Measurements from ENCODE around the gene LRP1B. TPM values are rescaled to one million over a fixed set of nuclear protein-coding genes. Genes with fewer than 3 reads are reported as not detected.

LRP1B gene
- total and polyA plus RNA-seq, 2 donors (not counting 1 experiment from before 2014, with no cell fraction given) = not detected

DNA sequence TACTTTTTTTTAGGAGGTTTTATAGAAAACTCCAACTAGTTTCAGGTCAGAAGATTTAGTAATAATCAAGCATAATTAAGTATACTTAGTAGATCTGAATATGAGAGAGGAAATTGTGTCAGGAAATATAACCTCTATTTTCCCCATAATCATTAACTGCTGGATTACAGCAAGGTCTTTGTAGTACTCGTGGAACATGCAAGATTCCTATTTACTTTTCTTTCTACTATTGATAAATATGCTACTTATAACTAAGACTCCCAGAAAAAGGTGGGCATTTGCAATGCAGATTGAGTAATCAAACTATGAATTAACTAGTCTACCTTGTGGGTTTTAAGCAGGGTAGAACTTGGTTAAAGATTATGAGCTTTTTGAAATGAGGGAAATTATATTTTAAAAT, 570.1 kb downstream of the LRP1B start:
- TF ChIP-seq EZH2 (IDR thresholded peaks at IDR 0.05; ENCODE audit: borderline replicate concordance, insufficient read depth, low read depth, low read length, poor library complexity, severe bottlenecking) = no peak
- TF ChIP-seq CTCF (IDR thresholded peaks at IDR 0.05) = no peak
- no CpG with 5 or more reads among the region's 1 CpG for WGBS (ENCODE audit: insufficient coverage)
- H3K4me1 ChIP-seq (ENCODE audit: control insufficient read depth in 2 of 2, insufficient read depth in 2 of 2, low read length in 2 of 2) = no peaks in the 10 kb centered on the region
- H3K9ac ChIP-seq (ENCODE audit: low read length) = no peak overlapping the region
- no peaks in the 10 kb centered on the region for H4K20me1 ChIP-seq (ENCODE audit: control insufficient read depth, insufficient read depth, low read length, poor library complexity, severe bottlenecking)
- ChIA-PET POLR2A (no interaction called here), CTCF (no interaction called here)
- H3K9me3 ChIP-seq (ENCODE audit: control extremely low read depth in 1 of 3, control insufficient read depth in 2 of 3, insufficient read depth in 1 of 3, low read length in 2 of 3) = no peaks in the 10 kb centered on the region
- no peak overlapping the region for H2AFZ ChIP-seq (ENCODE audit: insufficient read depth, low read depth, low read length, poor library complexity, severe bottlenecking)
- DNase-seq (no peak), ATAC-seq (ENCODE audit: low read depth) (no peak)
- H3K36me3 ChIP-seq (replicated peaks in 1 of 2; ENCODE audit: control extremely low read depth in 1 of 2, control insufficient read depth in 1 of 2, extremely low read depth in 1 of 2, insufficient read depth in 2 of 2, low read length in 1 of 2) = no peaks in the 10 kb centered on the region
- H3K4me1 Mint-ChIP-seq = no peaks in the 10 kb centered on the region
- no peaks in the 10 kb centered on the region for H3K27me3 ChIP-seq (replicated peaks in 1 of 4; ENCODE audit: control extremely low read depth in 1 of 4, control insufficient read depth in 3 of 4, insufficient read depth in 4 of 4, low read length in 3 of 4)
- intact Hi-C loops (cut with micrococcal nuclease) = no loop called here
- no peak overlapping the region for H3K4me3 ChIP-seq (ENCODE audit: control extremely low read depth in 1 of 5, extremely low read depth in 1 of 5, insufficient read depth in 1 of 5, low read depth in 2 of 5, low read length in 4 of 5)
- no peaks in the 10 kb centered on the region for H3K27me3 Mint-ChIP-seq
- H3K9me3 Mint-ChIP-seq (ENCODE audit: insufficient read depth) = no peaks in the 10 kb centered on the region
- no peak overlapping the region for H3K27ac Mint-ChIP-seq
- no peak overlapping the region for H3K4me3 Mint-ChIP-seq
- H3K4me2 ChIP-seq (replicated peaks; ENCODE audit: low read depth, low read length, poor library complexity, severe bottlenecking) = no peak overlapping the region
- H3K79me2 ChIP-seq (ENCODE audit: control insufficient read depth, insufficient read depth, low read length) = no peaks in the 10 kb centered on the region
- no peak overlapping the region for H3K27ac ChIP-seq (ENCODE audit: low read length in 2 of 2)

- Histone ChIP-seq H3K79me2 (ENCODE audit: control insufficient read depth, insufficient read depth, low read length) (no peaks in the 10 kb centered on the region), H4K20me1 (ENCODE audit: control insufficient read depth, insufficient read depth, low read length, poor library complexity, severe bottlenecking) (no peaks in the 10 kb centered on the region), H3K27me3 (replicated peaks in 1 of 4; ENCODE audit: control extremely low read depth in 1 of 4, control insufficient read depth in 3 of 4, insufficient read depth in 4 of 4, low read length in 3 of 4) (no peaks in the 10 kb centered on the region), H3K9ac (ENCODE audit: low read length) (no peak overlapping the region), H3K4me3 (ENCODE audit: control extremely low read depth in 1 of 5, extremely low read depth in 1 of 5, insufficient read depth in 1 of 5, low read depth in 2 of 5, low read length in 4 of 5) (no peak overlapping the region), H3K4me2 (replicated peaks; ENCODE audit: low read depth, low read length, poor library complexity, severe bottlenecking) (no peak overlapping the region), H3K4me1 (ENCODE audit: control insufficient read depth in 2 of 2, insufficient read depth in 2 of 2, low read length in 2 of 2) (no peaks in the 10 kb centered on the region), H3K36me3 (replicated peaks in 1 of 2; ENCODE audit: control extremely low read depth in 1 of 2, control insufficient read depth in 1 of 2, extremely low read depth in 1 of 2, insufficient read depth in 2 of 2, low read length in 1 of 2) (no peaks in the 10 kb centered on the region), H2AFZ (ENCODE audit: insufficient read depth, low read depth, low read length, poor library complexity, severe bottlenecking) (no peak overlapping the region), H3K27ac (ENCODE audit: low read length in 2 of 2) (no peak overlapping the region), H3K9me3 (ENCODE audit: control extremely low read depth in 1 of 3, control insufficient read depth in 2 of 3, insufficient read depth in 1 of 3, low read length in 2 of 3) (no peaks in the 10 kb centered on the region)
- POLR2A ChIA-PET = no interaction called here
- no peak for TF ChIP-seq EZH2 (IDR thresholded peaks at IDR 0.05; ENCODE audit: borderline replicate concordance, insufficient read depth, low read depth, low read length, poor library complexity, severe bottlenecking)
- no peak for TF ChIP-seq CTCF (IDR thresholded peaks at IDR 0.05)
- H3K9me3 Mint-ChIP-seq (ENCODE audit: insufficient read depth) = no peaks in the 10 kb centered on the region
- CTCF ChIA-PET = no interaction called here
- no peaks in the 10 kb centered on the region for H3K4me1 Mint-ChIP-seq
- no peak overlapping the region for H3K27ac Mint-ChIP-seq
- intact Hi-C loops (cut with micrococcal nuclease) = no loop called here
- DNase-seq (no peak), ATAC-seq (ENCODE audit: low read depth) (no peak)
- no CpG with 5 or more reads among the region's 4 CpGs for WGBS (ENCODE audit: insufficient coverage)
- no peaks in the 10 kb centered on the region for H3K27me3 Mint-ChIP-seq
- H3K4me3 Mint-ChIP-seq = no peak overlapping the region
Observed at GRCh38 chr2:141557329-141558095, 573.3 kb downstream of the LRP1B start.
